WERI-Rb-1 (cell line): Measurements from ENCODE around the gene PRKCG.

ENCODE experiments used
- DNase-seq: peaks from one replicate; pipeline ENCODE4 v3.0.0-alpha.2; 2020
- H3K27ac ChIP-seq: fragments of 250-450 bp; sonication (Bioruptor Pico); 2 replicates; pipeline ENCODE4 v1.5.1; 2020; ENCODE audit warnings: mild to moderate bottlenecking, moderate library complexity
- H3K27me3 ChIP-seq: fragments of 250-450 bp; sonication (Bioruptor Pico); 2 replicates; pipeline ENCODE4 v1.5.1; 2021; ENCODE audit warnings: mild to moderate bottlenecking, low read depth, moderate library complexity; ENCODE audit not compliant: insufficient read depth, severe bottlenecking
- H3K36me3 ChIP-seq: fragments of 250-450 bp; sonication (Bioruptor Pico); 2 replicates; pipeline ENCODE4 v1.5.1; 2020; ENCODE audit warnings: mild to moderate bottlenecking, moderate library complexity
- H3K4me3 ChIP-seq: 2 replicates; pipeline ENCODE4 v1.5.1; 2011; ENCODE audit warnings: low read depth, mild to moderate bottlenecking, control low read depth, low read length
- H3K9me3 ChIP-seq: fragments of 250-450 bp; sonication (Bioruptor Pico); 2 replicates; pipeline ENCODE4 v1.5.1; 2021; ENCODE audit warnings: mild to moderate bottlenecking, moderate library complexity; ENCODE audit not compliant: severe bottlenecking
- TF ChIP-seq, protein P1 (sequence below): IDR thresholded peaks from 2 replicates; pipeline ENCODE4 v1.5.1; 2011; ENCODE audit warnings: low read depth, mild to moderate bottlenecking, control low read depth, inconsistent platforms, low read length

Gene PRKCG

DNA sequence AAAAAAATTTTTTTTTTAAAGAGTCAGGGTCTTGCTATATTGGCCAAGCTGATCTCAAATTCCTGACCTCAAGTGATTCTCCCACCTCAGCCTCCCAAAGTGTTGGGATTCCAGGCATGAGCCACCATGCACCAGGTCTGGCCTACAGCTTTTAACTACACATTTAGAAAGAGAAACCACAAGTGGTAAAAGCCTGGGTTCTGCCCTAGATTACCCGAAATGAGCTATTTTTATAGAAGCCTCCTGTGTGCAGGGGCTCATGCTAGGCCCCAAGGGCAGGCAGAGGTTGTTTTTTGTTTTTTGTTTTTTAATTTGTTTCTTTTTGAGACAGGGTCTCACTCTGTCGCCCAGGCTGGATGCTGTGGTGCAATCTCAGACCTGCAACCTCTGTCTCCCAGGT is 28.3 kb upstream of the PRKCG start:
- no peak overlapping the region for H3K4me3 ChIP-seq
- DNase-seq: no peak
- H3K27ac ChIP-seq: no peak overlapping the region
- H3K9me3 ChIP-seq: no peaks in the 10 kb centered on the region
- H3K36me3 ChIP-seq: no peaks in the 10 kb centered on the region
- TF ChIP-seq, protein P1, sequence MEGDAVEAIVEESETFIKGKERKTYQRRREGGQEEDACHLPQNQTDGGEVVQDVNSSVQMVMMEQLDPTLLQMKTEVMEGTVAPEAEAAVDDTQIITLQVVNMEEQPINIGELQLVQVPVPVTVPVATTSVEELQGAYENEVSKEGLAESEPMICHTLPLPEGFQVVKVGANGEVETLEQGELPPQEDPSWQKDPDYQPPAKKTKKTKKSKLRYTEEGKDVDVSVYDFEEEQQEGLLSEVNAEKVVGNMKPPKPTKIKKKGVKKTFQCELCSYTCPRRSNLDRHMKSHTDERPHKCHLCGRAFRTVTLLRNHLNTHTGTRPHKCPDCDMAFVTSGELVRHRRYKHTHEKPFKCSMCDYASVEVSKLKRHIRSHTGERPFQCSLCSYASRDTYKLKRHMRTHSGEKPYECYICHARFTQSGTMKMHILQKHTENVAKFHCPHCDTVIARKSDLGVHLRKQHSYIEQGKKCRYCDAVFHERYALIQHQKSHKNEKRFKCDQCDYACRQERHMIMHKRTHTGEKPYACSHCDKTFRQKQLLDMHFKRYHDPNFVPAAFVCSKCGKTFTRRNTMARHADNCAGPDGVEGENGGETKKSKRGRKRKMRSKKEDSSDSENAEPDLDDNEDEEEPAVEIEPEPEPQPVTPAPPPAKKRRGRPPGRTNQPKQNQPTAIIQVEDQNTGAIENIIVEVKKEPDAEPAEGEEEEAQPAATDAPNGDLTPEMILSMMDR: no peak
- H3K27me3 ChIP-seq: peaks cover 3% of the 10 kb centered on the region

DNA sequence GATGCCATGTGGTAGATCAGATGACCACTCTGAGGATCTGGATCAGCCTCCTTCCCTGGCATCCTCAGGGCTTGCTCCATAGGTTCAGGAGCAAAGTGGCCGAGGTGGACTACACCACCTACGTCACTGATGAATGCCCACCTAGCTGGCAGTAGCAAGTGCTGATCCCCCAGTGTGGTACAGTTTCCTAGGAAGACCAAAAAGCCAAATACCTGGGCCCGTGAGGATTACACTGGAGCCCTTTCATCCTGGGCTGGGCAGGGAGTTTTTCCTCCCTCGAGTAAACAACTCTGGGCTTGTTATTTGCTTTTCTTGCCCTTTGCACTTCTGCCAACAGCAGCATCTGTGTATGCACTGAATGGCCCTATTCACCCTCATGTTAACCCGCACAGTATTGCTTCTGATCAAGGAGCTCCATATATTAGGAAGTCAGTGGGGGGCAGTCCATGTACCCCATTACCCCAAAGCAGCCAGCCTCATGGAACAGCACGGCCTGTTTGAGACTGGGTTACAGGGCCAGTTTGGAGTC is 17.6 kb upstream of the PRKCG start:
- no peak overlapping the region for H3K27ac ChIP-seq
- no peak for DNase-seq
- TF ChIP-seq, protein P1: no peak
- no peak overlapping the region for H3K4me3 ChIP-seq
- no peaks in the 10 kb centered on the region for H3K27me3 ChIP-seq
- no peaks in the 10 kb centered on the region for H3K36me3 ChIP-seq
- no peaks in the 10 kb centered on the region for H3K9me3 ChIP-seq

DNA sequence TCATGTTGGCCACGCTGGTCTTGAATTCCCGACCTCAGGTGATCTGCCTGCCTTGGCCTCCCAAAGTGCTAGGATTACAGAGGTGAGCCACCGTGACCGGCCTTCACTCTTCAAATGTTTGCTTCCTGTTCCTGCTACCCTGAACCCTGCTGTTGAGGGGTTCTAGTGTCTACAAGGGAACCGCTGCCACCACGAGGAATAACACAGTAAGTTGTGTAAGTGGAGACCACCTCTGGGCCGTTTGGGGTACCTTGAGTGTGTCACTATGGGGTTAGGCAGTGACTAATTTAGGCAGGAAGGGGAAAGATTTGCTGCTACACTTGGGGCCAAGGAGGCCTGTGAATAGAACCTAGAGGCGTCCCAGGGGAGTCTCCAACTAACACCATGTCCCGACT is 16.5 kb upstream of the PRKCG start:
- no peak overlapping the region; the same call in 1 of the 2 replicates for H3K4me3 ChIP-seq
- H3K27me3 ChIP-seq: no peaks in the 10 kb centered on the region
- TF ChIP-seq, protein P1: no peak
- no peak for DNase-seq
- no peaks in the 10 kb centered on the region for H3K36me3 ChIP-seq
- no peaks in the 10 kb centered on the region for H3K9me3 ChIP-seq
- no peak overlapping the region for H3K27ac ChIP-seq

DNA sequence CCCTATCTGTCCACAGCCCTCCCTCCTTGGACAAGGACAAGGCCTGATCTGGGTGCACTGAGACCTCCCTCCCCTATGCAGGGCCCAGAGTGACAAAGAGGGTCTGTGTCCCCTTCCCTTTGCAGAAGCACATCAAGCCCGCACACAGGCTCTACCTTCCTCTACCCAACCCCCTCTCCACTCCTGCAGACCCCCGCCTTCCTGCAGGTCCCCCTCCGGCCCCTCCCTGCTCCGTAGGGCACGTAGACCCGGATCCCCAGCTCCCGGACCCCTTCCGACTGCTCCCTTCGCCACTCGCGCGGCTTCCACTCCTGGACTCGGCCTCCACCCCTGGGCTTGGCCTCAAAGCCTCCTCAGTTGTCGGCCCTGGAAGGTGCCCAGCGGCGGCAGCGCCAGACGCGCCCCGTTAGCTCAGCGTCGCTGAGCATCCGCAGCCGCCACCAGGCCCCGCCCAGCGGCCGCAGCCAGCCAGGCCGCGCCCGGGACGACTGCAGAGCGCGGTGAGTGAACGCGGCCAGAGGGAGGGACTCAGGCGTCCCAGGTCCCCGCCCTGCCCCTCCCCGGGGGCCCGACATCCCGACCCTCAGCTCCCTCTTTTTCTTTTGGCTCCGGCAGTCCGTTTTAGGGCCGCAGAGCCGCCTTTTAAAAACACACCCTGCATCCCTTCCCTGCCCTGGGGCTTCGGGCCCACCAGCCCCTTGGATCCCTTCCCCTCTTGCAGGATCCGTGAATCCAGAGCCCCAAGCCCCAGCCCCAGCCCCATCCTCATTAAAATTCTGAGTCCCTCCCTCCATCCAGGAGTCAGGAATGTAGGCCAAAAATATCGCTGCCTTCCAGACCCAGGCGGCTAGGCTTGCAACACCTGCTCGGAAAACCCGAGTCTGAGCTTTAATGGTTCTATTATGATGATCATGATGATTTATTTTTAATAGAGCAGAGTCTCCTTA is 15.8 kb upstream of the PRKCG start:
- Histone ChIP-seq H3K27me3 (no peaks in the 10 kb centered on the region), H3K4me3 (peak overlapping the region; percentile 32), H3K27ac (no peak overlapping the region), H3K9me3 (no peaks in the 10 kb centered on the region), H3K36me3 (no peaks in the 10 kb centered on the region)
- TF ChIP-seq, protein P1: no peak
- DNase-seq: peak; percentile 22

DNA sequence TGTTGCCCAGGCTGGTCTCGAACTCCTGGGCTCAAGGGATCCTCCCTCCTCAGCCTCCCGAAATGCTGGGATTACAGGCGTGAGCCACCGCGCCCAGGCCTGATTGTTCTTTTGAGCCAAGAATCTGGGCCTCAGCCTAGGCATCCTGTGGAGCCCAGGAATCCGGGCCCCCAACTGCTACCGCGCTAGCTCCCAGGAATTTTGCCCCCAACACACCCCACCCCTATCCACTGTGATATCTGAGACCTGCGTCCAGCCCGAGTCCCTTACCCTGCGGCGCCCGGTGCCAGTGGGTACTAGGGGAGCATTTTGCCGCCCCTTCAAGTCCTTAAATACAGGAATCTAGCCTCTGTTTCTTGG is 15.2 kb upstream of the PRKCG start:
- DNase-seq: no peak
- no peak overlapping the region for H3K27ac ChIP-seq

More for the DNA sequence above, 15.2 kb upstream of the PRKCG start:
- H3K9me3 ChIP-seq: no peaks in the 10 kb centered on the region
- TF ChIP-seq, protein P1: no peak
- H3K36me3 ChIP-seq: no peaks in the 10 kb centered on the region
- H3K27me3 ChIP-seq: no peaks in the 10 kb centered on the region
- no peak overlapping the region for H3K4me3 ChIP-seq
